GM21576 (cell line): ENCODE measurements around the gene C3.

ENCODE experiments used
- ATAC-seq: cut with Tn5 transposase; IDR thresholded peaks from one replicate; pipeline ENCODE4 v1.9.1; 2021; ENCODE audit warnings: mild to moderate bottlenecking, moderate library complexity; ENCODE audit not compliant: unreplicated experiment

C3 gene

DNA sequence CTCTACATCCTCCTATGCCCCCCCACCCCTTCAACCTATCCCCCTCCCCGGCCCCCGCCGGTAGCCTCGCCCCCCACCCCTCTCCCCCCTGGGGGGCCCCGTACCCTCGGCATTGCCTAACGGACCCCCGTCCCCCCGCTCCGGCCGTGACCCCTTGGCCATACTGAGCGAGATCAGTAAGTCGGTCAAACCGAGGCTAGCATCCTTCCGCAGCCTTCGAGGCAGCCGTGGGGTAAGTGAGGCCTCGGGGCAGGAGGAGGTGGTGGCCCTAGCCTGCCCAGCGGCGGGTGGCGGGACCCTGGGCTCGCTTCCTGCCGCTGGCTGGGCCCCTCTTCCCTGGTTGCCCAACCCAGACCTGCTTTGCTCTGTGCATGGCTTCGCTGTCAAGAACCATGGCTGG is 25.5 kb upstream of the C3 start:
- ATAC-seq = no peak

DNA sequence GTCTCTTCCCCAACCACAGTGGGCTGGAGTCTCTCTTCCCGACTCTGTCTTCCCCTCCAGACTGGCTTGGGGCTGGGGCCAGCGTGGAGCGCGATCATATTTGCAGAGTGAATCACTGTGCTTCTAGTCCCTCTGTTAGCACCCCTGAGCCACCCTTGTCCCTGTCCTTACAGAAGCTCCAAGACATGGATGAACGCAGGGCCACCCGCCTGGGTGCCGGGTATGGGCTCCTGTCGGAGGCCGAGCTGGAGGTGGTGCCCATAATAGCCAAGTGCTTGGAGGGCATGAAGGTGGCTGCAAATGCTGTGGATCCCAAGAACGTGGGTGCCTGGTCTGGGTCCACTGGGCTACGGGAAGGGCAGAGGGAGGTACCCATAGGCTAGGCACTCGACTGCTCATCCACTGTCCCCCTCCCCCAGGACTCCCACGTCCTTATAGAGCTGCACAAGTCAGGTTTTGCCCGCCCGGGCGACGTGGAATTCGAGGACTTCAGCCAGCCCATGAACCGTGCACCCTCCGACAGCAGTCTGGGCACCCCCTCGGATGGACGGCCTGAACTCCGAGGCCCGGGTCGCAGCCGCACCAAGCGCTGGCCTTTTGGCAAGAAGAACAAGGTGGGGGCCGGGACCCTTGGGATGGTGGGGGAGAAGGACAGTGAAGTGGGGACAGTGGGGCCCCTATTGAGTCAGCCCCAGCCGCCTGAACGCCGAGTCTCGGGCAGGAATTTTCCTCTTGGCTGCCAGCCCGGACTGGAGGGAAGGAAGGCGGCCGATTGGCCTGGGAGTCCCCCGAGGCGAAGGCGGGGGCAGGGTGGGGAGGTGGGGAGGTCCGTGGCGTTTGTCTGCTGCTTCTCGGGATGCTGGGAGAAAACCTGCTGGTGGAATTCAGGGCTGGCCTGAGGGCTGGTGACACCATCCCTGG is 24.2 kb upstream of the C3 start:
- no peak for ATAC-seq

DNA sequence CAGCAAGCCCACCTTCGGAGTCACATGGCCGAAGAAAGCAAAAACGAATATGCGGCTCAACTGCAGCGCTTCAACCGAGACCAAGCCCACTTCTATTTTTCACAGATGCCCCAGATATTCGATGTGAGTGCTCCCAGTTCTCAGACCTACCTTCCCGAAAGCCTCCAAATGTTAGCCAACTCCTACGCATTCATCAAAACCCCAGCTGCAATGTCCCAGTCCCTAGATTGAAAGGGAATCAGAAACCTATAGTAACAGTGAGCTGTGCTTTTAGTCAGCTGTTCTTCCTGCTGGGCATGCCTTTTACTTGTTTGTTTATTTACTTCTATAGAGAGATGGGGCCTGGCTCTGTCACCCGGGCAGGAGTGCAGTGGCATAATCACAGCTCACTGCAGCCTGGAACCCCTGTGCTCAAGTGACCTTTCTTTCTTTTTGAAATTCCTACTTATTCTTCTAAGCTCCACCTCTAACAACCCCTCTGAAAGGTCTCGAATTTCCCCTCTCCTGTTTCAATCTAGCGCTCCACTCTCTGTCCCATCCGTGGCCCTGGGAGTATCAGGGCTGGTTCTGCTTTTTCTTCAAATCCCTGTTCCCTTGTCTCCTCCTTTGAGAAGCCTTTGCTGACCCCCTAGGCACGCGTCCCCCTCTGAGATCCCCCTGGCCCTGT is 23.4 kb upstream of the C3 start:
- no peak for ATAC-seq

DNA sequence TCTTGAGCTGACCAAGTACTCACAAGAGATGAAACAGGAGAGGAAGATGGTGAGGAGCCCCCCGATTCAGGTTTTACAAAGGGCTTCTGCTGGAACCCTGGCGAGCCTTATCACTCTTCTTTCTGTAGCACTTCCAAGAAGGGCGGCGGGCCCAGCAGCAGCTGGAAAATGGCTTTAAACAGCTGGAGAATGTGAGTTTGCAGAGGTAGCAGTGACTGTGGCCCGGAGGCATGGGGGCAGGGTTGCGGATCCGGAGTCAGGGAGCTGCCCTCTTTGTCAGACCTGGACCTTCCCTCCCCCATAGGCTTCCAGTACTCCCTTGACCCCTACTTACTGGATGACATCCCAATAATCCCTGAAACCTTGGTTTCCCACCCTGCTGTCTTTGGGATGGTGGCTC is 22.6 kb upstream of the C3 start:
- ATAC-seq = no peak

DNA sequence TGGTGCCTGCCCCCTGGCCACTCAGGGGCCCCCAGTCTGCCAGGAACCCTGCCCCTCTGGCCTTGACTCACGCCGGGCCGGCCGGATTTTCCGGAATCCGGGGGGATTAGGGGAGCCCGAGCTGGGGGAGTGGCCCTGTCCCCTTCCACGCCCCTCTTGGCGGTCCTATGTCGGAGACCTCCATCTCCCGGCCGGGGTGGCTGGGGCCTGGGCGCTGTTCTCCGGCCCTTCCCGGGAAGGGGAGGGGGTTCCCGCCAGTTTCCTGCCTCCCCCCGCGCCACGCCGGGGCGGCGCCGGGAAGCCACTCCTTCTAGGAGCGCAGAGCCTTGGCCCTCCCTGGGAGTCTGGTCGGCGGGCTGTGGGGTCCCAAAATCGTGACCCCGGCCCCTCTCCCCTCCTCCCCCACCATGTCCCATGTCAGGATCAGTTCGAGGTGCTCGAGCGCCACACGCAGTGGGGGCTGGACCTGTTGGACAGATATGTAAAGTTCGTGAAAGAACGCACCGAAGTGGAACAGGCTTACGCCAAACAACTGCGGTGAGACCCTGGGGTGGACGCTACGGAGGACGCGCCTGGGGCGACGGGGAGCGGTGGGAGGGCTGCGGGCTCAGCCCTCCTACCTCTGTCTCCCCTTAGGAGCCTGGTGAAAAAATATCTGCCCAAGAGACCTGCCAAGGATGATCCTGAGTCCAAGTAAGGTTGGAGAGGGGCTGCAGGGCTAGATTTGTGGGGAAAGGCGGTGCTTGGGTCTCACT is 20.3 kb upstream of the C3 start:
- no peak for ATAC-seq

DNA sequence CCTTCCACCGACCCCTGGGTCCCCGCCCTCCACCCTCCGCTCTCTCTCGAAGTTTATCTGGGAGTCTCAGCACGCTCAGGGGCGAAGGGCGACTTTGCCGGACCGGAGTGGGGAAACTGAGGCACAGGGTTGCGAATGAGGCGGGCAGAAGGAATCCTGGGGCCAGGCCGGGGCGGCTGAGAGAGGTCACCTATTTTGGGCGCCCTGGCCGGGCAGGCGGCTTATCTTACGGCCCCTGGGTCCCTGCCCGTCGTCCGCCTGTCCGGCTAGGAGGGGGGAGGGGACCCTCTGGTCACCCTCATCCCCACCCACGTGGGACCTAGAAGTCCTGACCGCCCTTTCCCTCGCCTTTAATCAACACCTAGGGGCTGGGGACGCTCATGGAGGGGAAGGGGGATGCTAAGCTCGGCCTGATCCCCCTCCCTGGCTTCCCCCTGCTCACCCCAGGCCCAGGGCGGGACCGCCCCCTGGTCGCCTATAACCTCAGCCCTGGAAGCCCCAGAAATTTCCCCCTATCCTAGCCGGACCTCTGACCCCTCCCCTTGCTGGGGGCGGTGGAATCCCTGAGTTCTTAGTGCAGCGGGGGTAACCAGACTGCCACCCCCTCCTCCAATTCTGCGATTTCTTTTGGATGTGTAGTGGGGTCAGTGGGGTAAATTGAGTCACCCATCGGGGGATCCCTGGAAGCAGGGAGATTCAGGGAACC is 19.6 kb upstream of the C3 start:
- no peak for ATAC-seq

DNA sequence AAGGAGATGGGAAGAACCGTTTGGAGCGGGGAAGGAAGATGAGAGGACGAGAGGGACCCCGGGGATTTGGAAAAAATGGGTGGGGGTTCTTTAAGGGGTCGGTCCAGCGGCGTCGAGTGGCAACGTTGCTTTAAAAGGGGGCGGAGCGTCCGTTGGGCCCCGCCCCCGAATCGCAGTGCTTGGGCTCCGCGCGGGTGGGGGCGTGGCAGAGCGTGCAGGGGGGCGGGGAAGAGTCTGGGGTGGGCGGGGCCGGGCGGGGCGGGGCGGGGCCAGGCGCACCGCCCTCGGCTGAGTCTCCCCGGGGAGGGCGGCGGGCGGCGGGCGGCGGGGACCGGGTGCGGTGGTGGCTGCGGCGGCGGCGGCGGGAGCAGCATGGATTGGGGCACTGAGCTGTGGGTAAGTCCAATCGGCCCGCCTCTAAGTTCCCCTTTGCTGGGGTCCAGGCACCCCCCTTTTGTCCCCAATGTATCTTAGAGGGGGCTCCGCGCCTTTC is 19.0 kb upstream of the C3 start, which contains the start of gene TRIP10:
TRIP10 (plus strand) TSS at position 291 of the 493 bp plus-strand sequence; CDS start at position 373, 82 bp downstream.
- ATAC-seq = no peak

DNA sequence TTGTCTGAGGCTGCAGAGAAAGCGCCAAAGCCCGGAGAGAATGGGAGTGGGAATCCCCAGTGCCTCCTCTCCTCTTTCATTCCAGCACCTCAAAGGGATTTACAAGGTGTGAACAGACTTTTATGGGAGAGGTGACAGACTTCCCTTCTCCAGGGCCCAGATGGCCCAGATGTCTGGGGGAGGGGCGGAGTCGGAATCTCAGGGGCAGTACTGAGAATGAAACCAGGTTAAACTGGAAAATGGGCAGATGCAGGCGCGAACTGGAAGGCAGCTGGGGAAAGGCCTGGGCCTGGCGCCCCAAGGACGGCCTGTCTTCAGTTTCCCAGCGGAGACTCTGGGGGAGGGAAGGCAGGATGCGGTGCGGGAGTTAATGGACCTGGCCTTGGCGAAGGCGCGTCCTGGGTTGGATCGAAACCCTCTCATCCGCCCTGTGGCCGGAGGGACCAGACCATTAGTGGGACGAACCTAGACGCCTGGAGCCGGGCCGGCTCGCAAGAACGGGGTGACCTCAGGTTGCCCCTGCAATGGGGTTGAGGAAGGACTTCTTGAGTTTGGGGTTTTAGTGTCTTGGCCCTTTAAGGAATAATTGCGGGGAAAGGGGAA is 18.4 kb upstream of the C3 start:
- no peak for ATAC-seq

DNA sequence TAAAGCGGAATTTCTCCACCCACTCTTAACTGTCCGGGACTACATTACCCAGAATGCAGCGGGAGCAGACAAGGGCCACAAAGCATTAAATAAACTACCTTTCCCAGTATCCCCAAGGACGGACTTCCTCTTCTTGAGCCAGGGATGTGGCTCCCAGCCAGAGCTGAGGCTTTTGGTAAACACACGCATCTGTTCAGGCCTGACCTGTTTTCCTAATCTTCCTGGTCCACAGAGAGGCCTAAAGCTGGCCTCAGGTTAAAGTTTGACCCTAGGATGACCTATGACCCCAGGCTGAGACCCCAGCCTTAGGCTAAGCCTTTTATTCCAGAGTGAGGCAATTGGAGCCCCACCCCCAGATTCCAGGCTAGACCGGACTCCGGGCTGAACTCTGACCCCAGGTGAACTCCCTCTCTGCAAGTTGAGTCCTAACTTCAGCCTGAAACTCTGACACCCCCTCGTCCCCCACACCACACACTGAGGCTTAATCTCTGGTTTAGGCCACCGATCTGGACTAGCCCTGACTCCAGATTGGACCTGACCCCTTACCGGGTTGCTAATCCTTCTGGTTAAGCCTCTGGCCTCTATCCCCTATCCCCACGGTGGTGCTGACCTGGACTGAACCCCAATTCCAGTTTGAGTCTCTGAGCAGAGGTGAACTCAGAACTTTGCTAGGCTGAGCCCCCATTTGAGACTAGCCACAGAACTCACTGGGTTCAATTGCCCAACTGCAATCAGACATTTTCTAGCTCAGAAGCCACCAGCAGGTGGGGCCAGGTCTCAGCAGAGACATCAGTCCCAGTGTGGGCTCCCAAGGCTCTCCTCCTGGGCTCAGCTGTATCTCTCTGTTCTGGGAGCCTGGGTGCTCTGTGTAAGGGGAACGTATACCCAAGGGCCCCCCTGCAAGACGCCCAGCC is 17.7 kb upstream of the C3 start:
- peak; percentile 1 for ATAC-seq

DNA sequence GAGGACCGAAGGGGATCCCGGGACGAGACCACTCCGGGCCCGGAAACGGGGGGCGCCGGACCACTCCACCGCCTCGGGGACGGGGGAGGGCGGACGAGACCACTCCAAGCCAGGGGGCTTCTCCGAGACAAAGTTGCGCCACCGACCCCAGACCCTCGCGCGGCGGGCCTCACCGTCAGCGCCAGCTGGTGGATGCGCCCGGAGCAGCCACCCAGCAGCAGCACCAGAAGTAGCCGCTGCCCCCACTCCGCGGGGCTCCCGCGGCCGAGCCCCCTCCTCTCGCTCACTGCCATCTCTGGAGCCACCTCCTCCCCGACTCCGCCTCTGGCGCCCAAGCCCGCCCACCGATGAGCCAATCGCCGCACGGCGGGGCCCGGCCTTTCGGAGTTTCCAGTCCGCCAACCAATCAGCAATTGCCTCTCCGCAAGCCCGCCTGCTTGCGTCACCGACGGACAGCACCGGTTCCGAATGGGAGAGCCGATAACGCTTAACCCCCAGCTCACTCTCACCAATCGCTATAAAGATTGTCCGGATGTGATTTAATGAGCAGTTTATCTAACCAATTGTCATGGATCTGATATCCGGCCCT is 16.9 kb upstream of the C3 start, which contains the start of gene GPR108:
GPR108 (minus strand) TSS at position 297 of the 589 bp plus-strand sequence; CDS start at position 293, 4 bp downstream.
- ATAC-seq = peak; percentile 51

DNA sequence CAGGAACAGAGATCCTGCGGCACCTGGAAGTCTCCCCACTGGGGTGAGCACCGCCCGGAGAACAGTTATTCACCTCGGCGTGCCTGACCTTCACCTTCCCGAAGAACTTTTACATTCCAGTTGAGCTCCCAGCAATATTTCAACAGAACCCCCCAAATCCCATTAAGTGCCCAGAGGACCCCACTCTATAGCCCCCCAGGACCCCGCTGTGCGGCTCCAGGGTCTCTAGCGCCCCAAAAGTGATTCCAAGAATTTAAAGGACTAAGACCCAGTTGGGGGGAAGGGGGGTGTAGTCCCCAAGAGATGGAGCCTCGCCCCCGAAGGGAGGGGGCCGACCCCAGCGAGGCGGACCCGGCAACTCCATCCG is 16.4 kb upstream of the C3 start:
- no peak for ATAC-seq

DNA sequence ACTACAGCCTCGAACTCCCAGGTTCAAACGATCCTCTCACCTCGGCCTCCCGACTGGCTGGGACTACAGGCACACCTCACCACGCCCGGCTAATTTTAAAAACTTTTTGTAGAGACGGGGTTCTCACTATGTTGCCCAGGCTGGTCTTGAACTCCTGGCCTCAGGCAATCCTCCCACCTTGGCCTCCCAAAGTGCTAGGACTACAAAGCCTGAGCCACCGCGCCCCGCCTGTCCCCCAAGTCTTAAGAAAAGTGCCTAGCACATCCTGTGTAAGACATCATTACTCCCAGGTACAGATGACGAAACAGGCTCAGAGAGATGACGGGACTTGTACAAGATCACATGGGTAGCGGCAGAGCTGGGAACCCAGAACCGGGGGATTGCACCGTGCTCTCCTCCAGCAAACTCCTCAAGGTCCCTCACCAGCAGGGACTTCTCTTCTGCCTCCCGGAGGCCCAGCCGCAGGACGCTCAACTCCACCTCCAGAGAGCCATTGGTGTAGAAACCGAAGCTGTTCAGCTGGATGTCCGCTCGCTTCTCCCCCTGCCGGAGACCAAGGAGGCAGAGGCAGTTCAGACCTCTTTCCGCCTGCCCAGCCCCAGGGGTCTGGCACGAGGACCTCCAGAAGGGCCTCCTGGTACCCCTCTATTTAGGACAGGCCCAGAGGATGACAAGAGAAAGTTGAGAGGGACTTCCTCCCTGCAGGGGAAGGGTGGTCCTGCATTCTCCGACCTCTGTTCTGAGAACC is 15.9 kb upstream of the C3 start:
- no peak for ATAC-seq

DNA sequence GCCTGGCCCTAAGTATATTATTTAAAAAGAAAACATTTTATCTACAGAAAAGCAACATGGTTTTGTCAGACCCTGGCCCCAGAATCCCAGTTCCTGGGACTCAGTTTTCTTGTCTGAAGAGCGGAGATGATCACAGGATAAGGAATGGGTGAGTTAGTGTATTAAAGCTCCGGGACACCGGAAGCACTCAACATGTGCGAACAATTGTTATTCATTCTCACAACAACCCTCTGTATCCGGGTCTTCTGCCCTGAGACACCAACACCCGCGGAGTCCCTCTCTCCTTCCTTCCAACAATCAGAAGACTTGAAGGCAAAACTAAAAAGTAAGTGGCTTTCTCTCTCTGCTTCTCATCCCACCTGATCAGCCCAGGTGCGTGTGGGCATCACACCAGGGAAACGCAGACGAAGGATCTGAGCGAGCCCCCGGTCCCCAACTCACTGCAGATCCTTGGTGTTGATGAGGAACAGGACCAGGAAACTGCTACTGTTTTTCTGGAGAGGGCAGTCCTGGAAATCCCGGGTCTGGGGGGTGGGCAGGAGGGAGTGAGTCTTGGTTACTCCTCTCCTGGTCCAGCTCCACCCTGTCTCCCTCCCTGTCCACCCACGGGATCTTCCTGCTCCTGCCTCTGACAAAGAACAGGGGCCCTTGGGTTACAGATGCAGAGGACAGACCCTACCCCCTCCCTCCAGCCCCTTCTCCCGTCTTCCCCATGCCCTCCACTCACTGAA is 14.9 kb upstream of the C3 start:
- ATAC-seq = no peak

DNA sequence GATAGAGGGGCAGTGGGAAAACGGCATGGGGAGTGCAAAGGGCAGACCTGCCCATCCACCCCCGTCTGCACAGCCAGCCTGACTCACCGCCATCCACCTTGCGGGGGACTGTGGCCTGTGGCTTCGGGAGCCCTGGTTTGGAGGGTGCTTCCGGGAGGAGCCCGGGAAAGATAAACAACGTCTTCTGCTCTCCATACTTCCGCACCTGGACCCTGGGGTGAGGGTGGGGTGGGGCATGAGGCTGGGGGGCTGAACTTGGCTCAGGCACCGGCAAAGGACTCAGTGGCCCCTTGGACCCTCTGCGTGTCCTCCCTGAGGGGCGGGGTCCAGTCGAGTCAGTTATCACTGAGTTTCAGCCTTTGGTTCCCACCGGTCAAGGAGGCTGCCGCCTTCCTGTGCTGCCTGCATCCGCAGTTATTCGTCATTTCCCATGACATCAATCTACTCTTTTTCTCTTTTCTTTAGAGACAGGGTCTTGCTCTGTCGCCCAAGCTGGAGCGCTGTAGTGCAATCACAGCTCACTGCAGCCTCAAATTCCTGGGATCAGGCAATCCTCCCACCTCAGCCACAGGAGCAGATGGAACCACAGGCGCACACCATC is 13.7 kb upstream of the C3 start:
- ATAC-seq = no peak

DNA sequence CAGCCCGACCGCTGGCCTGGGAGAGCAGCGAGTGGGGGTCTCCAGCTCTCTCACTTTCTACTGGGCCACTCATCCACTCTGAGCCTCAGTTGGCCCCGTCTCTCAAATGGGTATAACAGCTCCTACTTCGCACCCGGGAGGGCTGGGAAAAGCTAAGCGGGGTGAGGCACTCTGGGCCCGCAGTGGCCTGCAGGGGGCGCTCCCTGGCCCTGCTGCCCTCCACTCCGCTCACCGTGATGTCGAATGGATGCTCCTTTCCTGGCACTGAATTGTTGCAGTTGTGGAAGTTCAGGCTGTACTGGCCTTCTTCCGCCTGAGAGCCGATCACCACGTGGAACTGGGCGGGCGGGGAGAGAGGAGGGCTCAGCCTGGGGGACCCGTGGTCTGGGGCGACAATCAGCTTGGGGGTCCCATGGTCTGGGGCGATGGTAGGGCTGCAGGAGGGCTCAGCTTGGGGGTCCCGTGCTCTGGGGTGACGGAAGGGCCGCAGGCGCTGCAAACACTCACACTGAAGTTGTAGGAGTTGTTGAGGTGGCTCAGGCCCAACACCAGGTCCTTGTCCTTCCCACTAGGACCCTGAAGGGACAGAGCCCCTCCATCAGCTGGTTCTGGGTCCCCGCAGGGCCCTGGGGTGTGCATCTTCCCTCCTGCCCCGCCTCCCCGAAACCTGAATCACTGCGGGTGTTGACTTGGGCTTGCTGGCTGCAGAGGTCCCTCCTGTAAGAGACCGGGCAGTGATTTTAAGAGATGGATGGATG is 13.1 kb upstream of the C3 start:
- no peak for ATAC-seq

DNA sequence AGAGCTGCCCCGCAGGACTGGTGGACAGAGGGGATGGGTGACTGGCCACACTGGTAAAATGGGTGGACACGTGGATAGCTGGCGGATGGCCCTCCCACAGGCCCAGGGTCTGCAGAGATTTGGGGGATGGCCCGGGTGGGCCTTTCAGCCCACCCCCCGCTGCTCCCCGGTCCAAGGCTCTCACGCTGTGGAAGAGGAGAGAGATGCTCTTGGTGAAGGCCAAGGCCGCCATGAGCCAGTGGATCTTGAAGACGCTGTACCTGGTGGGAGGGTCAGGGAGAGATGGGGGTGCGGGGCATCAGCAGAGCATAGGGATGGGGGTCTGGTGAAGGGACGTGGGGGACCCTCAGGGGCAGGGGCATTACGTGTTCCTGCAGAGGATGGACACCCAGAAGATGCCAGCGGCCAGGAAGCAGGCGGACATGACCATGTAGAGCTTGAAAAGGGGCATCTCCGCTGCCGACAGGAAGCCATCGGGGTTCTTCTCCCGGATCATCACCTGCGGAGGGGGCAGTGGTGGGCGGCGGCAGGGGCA is 12.4 kb upstream of the C3 start:
- ATAC-seq = no peak
